Neural cell (in vitro differentiated cells): Measurements from ENCODE around the gene SIM1. TPM values are rescaled to one million over a fixed set of nuclear protein-coding genes. Genes with fewer than 3 reads are reported as not detected.

ENCODE experiments used
- H2AFZ ChIP-seq: fragments of 200-600, 300-800 bp; sonication (generic), shearing (Covaris generic); 2 replicates; pipeline ENCODE4 v1.6.0; 2014; ENCODE audit warnings: low read depth, mild to moderate bottlenecking, antibody characterized with exemption, low read length, moderate library complexity
- H3F3A ChIP-seq: fragments of 200-600 bp; shearing (Covaris generic); 2 replicates; pipeline ENCODE4 v1.6.1; 2016; ENCODE audit warnings: mild to moderate bottlenecking, moderate library complexity, mixed read lengths, antibody characterized with exemption, low read length; ENCODE audit not compliant: insufficient read depth, poor library complexity, severe bottlenecking
- H3K27ac ChIP-seq: fragments of 200-600, 300-800 bp; sonication (generic), shearing (Covaris generic); 2 replicates; pipeline ENCODE4 v1.5.1; 2014; ENCODE audit warnings: mild to moderate bottlenecking, low read length, moderate library complexity
- H3K27me3 ChIP-seq: fragments of 300-800, 200-600 bp; sonication (generic), shearing (Covaris generic); 2 replicates; pipeline ENCODE4 v1.6.0; 2014; ENCODE audit warnings: mild to moderate bottlenecking, low read depth, low read length, moderate library complexity; ENCODE audit not compliant: insufficient read depth
- H3K36me3 ChIP-seq: fragments of 300-800, 200-600 bp; sonication (generic), shearing (Covaris generic); 2 replicates; pipeline ENCODE4 v1.5.1; 2014; ENCODE audit warnings: mild to moderate bottlenecking, antibody characterized with exemption, low read length, moderate library complexity; ENCODE audit not compliant: insufficient read depth
- H3K4me2 ChIP-seq: fragments of 300-800, 200-600 bp; sonication (generic), shearing (Covaris generic); 2 replicates; pipeline ENCODE4 v1.6.0; 2014; ENCODE audit warnings: mild to moderate bottlenecking, low read length
- H3K4me3 ChIP-seq: fragments of 300-800, 200-600 bp; sonication (generic), shearing (Covaris generic); 2 replicates; pipeline ENCODE4 v1.5.1; 2014; ENCODE audit warnings: mild to moderate bottlenecking, low read length, moderate library complexity
- H3K79me2 ChIP-seq: fragments of 200-600 bp; shearing (Covaris generic); replicated peaks from 2 replicates; pipeline ENCODE4 v1.6.0; 2014; ENCODE audit warnings: mild to moderate bottlenecking, low read length, moderate library complexity; ENCODE audit not compliant: insufficient read depth
- H3K9ac ChIP-seq: fragments of 300-800, 200-600 bp; sonication (generic), shearing (Covaris generic); 2 replicates; pipeline ENCODE4 v1.6.1; 2016; ENCODE audit warnings: mild to moderate bottlenecking, low read length, mixed read lengths
- H3K9me2 ChIP-seq: fragments of 200-600 bp; shearing (Covaris generic); 2 replicates; pipeline ENCODE4 v1.6.1; 2016; ENCODE audit warnings: mild to moderate bottlenecking, low read length, mixed read lengths; ENCODE audit not compliant: insufficient read depth
- H3K9me3 ChIP-seq: fragments of 200-600, 300-800 bp; sonication (generic), shearing (Covaris generic); 2 replicates; pipeline ENCODE4 v1.6.1; 2016; ENCODE audit warnings: mild to moderate bottlenecking, mixed run types, low read length, moderate library complexity, mixed read lengths
- H4K20me1 ChIP-seq: fragments of 200-600 bp; shearing (Covaris generic); 2 replicates; pipeline ENCODE4 v1.6.1; 2016; ENCODE audit warnings: mild to moderate bottlenecking, mixed run types; ENCODE audit not compliant: insufficient read depth
- EP300 ChIP-seq: fragments of 450-650 bp; conservative IDR thresholded peaks from 2 replicates; pipeline ENCODE4 v1.6.1; 2014; ENCODE audit warnings: antibody characterized with exemption, mild to moderate bottlenecking, moderate library complexity; ENCODE audit not compliant: poor library complexity, severe bottlenecking
- EZH2 ChIP-seq: fragments of 200-600, 300-800 bp; shearing (Covaris generic), sonication (generic); IDR thresholded peaks from 2 replicates; pipeline ENCODE4 v1.6.1; 2014; ENCODE audit warnings: antibody characterized with exemption, low read length, borderline replicate concordance, mild to moderate bottlenecking; ENCODE audit not compliant: insufficient read depth, poor library complexity, severe bottlenecking
- MXI1 ChIP-seq: fragments of 450-650 bp; conservative IDR thresholded peaks from 2 replicates; pipeline ENCODE4 v1.6.1; 2014; ENCODE audit warnings: antibody characterized with exemption, mild to moderate bottlenecking; ENCODE audit not compliant: poor library complexity, severe bottlenecking
- POLR2AphosphoS5 ChIP-seq: IDR thresholded peaks from 2 replicates; pipeline ENCODE4 v1.6.1; 2012
- RAD21 ChIP-seq: fragments of 450-650 bp; conservative IDR thresholded peaks from 2 replicates; pipeline ENCODE4 v1.6.1; 2014; ENCODE audit warnings: antibody characterized with exemption, mild to moderate bottlenecking, moderate library complexity
- SMC3 ChIP-seq: fragments of 450-650 bp; conservative IDR thresholded peaks from 2 replicates; pipeline ENCODE4 v1.6.1; 2014; ENCODE audit warnings: antibody characterized with exemption, mild to moderate bottlenecking, moderate library complexity; ENCODE audit not compliant: poor library complexity
- TAF1 ChIP-seq: IDR thresholded peaks from 2 replicates; pipeline ENCODE4 v1.6.1; 2012; ENCODE audit warnings: low read depth
- polyA plus RNA-seq: library from polyadenylated mRNA; depleted of rRNA; stranded (reverse); fragments of >200 nt; gene quantifications from 2 replicates; pipeline ENCODE4 v1.2.3, GENCODE V29; 2014
- TF ChIP-seq, protein P1 (sequence below): fragments of 450-650 bp; IDR thresholded peaks from 2 replicates; pipeline ENCODE4 v1.5.1; 2014; ENCODE audit warnings: antibody characterized with exemption, mild to moderate bottlenecking, moderate library complexity; ENCODE audit not compliant: poor library complexity, severe bottlenecking
- TF ChIP-seq, protein P2 (sequence below): IDR thresholded peaks from 2 replicates; pipeline ENCODE4 v1.6.1; 2012; ENCODE audit warnings: borderline replicate concordance

Gene SIM1
- polyA plus RNA-seq, 1 donor from 2014 or later = not detected

DNA sequence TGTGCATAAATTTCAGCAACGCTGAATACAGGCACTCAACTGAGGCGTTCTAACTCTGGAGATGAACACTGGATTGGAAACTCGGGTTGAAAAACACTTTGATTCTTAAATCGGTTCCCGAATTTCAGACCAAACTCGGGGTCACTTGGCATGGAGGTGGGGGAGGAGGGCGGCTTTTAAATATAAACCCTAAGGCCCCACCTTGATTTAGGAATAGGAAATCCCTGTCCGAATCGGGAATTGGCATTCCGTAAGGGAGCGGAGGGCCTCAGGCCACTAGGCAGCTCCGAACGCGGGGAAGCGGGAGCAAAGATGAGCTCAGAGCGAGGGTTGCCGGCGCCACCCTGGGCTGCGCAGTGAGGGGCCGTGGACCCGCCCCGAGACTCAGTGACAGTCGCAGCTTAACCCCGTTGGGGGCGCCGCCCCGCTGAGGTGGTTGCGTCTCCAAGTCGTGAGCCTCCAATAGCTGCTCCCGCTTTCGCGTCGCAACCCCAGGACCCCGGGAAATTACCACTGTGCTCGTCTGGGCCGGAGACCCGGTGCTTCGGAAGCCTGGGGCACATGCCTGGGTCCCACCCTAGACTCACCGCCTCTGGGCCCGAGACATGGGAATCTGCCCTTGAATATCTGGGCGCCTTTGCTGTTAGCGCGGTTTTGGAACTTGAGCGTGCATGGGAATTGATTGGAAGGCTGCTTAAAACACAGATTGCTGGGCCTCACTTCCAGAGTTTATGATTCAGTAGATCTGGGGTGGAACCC lies 4.6 kb upstream of the SIM1 start:
- Histone ChIP-seq H2AFZ (no peak overlapping the region), H3K27me3 (peaks cover 78% of the 10 kb centered on the region), H3K27ac (no peak overlapping the region), H3K79me2 (no peaks in the 10 kb centered on the region), H4K20me1 (no peaks in the 10 kb centered on the region), H3K9ac (no peak overlapping the region), H3K9me3 (no peaks in the 10 kb centered on the region), H3K36me3 (no peaks in the 10 kb centered on the region), H3K4me2 (no peak overlapping the region), H3K4me3 (no peak overlapping the region), H3F3A (no peaks in the 10 kb centered on the region), H3K9me2 (no peaks in the 10 kb centered on the region)
- TF ChIP-seq EZH2 = peak; percentile 32
- no peak for TF ChIP-seq EP300

DNA sequence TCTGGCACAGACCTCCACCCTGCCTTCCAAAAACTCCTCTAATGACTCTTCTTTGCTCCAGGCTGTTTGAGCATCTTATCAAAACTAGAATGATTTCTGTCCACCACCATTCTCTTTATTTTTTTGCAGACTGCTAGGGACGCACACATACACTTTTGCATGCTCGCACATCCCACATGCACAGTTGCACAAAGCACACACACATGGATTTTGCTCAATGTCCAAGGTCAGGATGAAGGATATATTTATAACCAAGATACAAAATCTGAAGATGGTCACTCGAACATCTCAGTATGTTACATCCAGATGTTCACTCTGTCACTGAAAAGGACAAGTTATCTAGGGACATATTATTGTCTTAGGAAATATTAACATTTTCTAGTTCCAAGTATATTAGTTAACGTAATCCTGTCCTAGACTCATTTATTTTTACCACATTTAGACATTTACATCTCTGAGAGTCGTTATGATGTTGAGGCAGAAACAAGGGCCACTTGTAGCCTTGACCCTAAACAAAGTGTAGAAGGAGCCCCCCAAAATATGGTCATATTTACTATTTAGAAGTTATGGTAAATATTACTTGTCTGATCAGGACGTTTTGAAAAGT lies 3.4 kb upstream of the SIM1 start:
- no peak overlapping the region for H3K4me2 ChIP-seq
- H3K9me3 ChIP-seq = no peaks in the 10 kb centered on the region
- no peak overlapping the region for H3K4me3 ChIP-seq
- H3K9me2 ChIP-seq = no peaks in the 10 kb centered on the region
- H3K27ac ChIP-seq = no peak overlapping the region
- H3K36me3 ChIP-seq = no peaks in the 10 kb centered on the region
- H3K27me3 ChIP-seq = peaks cover 87% of the 10 kb centered on the region
- no peaks in the 10 kb centered on the region for H3F3A ChIP-seq
- H2AFZ ChIP-seq = no peak overlapping the region
- TF ChIP-seq RAD21 (no peak), EZH2 (no peak), POLR2AphosphoS5 (no peak), SMC3 (no peak), TAF1 (no peak), MXI1 (no peak), EP300 (no peak)
- TF ChIP-seq, protein P1, sequence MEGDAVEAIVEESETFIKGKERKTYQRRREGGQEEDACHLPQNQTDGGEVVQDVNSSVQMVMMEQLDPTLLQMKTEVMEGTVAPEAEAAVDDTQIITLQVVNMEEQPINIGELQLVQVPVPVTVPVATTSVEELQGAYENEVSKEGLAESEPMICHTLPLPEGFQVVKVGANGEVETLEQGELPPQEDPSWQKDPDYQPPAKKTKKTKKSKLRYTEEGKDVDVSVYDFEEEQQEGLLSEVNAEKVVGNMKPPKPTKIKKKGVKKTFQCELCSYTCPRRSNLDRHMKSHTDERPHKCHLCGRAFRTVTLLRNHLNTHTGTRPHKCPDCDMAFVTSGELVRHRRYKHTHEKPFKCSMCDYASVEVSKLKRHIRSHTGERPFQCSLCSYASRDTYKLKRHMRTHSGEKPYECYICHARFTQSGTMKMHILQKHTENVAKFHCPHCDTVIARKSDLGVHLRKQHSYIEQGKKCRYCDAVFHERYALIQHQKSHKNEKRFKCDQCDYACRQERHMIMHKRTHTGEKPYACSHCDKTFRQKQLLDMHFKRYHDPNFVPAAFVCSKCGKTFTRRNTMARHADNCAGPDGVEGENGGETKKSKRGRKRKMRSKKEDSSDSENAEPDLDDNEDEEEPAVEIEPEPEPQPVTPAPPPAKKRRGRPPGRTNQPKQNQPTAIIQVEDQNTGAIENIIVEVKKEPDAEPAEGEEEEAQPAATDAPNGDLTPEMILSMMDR = no peak
- TF ChIP-seq, protein P2, sequence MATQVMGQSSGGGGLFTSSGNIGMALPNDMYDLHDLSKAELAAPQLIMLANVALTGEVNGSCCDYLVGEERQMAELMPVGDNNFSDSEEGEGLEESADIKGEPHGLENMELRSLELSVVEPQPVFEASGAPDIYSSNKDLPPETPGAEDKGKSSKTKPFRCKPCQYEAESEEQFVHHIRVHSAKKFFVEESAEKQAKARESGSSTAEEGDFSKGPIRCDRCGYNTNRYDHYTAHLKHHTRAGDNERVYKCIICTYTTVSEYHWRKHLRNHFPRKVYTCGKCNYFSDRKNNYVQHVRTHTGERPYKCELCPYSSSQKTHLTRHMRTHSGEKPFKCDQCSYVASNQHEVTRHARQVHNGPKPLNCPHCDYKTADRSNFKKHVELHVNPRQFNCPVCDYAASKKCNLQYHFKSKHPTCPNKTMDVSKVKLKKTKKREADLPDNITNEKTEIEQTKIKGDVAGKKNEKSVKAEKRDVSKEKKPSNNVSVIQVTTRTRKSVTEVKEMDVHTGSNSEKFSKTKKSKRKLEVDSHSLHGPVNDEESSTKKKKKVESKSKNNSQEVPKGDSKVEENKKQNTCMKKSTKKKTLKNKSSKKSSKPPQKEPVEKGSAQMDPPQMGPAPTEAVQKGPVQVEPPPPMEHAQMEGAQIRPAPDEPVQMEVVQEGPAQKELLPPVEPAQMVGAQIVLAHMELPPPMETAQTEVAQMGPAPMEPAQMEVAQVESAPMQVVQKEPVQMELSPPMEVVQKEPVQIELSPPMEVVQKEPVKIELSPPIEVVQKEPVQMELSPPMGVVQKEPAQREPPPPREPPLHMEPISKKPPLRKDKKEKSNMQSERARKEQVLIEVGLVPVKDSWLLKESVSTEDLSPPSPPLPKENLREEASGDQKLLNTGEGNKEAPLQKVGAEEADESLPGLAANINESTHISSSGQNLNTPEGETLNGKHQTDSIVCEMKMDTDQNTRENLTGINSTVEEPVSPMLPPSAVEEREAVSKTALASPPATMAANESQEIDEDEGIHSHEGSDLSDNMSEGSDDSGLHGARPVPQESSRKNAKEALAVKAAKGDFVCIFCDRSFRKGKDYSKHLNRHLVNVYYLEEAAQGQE = no peak
- H3K9ac ChIP-seq = no peak overlapping the region
- no peaks in the 10 kb centered on the region for H4K20me1 ChIP-seq
- no peaks in the 10 kb centered on the region for H3K79me2 ChIP-seq
